GM12865 (cell line): ENCODE results near the gene BAIAP3.

Source experiments
- DNase-seq: peaks from one replicate; pipeline ENCODE4 v3.0.0; 2010; ENCODE audit warnings: low read depth
- H3K4me3 ChIP-seq: 2 replicates; pipeline ENCODE4 v1.5.1; 2011; ENCODE audit warnings: mild to moderate bottlenecking, low read depth, low read length, control low read depth
- TF ChIP-seq, protein P1 (sequence below): IDR thresholded peaks from 2 replicates; pipeline ENCODE4 v1.5.1; 2011; ENCODE audit warnings: low read length, control low read depth, low read depth, inconsistent platforms; ENCODE audit not compliant: insufficient read depth; ENCODE audit errors: missing control alignments

The BAIAP3 gene

DNA sequence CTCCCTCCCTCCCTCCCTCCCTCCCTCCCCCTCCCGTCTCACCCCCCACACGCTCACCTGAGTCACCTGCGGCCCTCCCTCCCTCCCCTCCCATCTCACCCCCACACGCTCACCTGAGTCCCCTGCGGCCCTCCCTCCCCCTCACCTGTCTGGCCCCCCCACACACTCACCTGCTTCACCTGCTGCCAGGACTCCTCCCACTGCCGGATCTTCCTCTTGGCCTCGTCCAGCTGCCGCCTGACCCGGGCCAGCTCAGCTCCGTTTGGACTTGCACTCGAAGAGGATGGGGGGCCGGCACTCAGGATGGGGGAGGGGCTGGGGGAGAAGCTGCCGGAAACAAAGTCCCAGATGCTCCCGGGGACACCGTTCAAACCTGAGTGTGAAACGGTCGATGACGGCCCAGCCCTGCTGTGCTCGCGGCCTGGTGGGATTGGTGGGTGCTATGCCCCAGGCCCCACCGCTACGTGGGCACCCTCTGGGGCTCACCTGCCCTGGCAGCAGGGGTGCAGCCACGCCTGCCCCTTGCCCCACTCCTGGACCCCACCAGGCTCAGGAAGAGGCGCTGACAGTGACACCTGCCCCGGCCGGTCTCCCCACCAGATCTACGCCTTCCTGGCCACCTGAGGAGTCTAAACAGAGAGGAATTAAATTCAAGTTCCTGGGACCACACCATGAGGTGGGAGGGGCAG is 34.2 kb downstream of the BAIAP3 start:
- TF ChIP-seq, protein P1, sequence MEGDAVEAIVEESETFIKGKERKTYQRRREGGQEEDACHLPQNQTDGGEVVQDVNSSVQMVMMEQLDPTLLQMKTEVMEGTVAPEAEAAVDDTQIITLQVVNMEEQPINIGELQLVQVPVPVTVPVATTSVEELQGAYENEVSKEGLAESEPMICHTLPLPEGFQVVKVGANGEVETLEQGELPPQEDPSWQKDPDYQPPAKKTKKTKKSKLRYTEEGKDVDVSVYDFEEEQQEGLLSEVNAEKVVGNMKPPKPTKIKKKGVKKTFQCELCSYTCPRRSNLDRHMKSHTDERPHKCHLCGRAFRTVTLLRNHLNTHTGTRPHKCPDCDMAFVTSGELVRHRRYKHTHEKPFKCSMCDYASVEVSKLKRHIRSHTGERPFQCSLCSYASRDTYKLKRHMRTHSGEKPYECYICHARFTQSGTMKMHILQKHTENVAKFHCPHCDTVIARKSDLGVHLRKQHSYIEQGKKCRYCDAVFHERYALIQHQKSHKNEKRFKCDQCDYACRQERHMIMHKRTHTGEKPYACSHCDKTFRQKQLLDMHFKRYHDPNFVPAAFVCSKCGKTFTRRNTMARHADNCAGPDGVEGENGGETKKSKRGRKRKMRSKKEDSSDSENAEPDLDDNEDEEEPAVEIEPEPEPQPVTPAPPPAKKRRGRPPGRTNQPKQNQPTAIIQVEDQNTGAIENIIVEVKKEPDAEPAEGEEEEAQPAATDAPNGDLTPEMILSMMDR: no peak
- no peak overlapping the region for H3K4me3 ChIP-seq
- DNase-seq: no peak

DNA sequence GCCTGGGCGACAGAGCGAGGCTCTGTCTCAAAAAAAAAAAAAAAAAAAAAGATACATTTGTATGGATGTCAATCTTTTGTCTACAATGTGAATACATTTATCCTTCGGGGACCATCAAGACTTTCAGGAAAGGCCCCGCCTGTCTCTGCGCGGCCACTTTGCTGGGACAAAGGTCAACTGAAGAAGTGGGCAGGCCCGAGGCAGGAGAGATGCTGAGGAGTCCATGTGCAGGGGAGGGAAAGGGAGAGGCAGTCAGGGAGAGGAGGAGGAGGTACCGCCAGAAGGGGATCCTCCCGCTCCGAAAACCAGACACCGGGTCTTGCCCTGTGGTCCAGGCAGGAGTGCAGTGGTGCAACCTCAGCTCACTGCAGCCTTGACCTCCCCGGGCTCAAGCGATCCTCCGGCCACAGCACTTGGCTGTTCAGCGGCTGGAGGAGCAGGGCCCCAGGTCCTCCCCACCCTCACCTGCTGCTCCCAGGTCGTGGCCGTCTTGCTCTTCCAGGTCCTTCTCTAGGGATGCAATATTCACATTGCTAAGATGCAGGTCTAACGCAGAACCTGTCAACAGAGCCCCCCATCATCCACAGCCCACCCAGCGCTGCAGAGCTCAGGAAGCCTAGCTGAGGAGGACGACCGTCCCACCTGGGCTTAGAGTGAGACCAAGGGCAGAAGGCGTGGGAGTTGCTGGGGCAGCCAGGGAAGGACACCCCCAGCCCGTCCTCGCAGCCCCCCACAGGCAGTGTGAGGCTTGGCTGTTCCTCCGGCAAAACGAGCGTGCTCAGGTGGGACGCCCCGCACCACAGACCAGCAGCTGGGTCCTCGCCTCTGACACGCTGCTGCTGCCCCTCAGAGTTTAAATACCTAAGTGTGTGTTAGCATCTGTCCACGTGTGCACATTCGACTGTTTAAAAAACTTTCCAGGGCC is 37.9 kb downstream of the BAIAP3 start:
- H3K4me3 ChIP-seq: no peak overlapping the region

DNA sequence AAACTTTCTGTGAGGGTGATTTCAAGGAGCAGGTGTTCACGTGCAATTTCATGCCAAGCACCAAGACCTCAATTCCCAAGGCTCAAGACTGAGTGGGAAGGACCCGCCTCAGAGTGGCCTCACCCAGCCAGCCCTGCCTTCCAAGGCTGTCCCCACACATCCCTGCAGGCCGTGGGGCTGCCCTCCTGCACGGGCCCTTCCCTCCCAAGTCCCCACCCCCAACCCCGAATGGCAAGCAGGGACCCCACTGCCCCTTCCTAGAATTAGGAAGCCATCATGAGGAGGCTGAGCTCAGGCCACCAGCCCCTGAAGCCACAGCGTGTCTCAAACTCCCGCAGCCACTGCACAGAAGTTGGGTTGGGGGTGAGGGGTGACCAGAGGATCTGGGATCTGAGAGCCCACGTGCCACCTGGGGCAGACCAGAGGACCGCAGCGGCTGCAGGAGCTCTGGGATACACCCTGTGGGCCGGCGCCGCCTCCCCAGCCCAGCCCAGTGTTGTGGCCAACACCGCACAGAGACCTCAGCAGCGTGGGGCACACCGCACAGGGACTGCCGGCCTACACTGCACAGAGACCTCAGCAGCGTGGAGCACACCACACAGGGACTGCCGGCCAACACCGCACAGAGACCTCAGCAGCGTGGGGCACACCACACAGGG is 39.0 kb downstream of the BAIAP3 start:
- no peak overlapping the region for H3K4me3 ChIP-seq
- TF ChIP-seq, protein P1: no peak
- no peak for DNase-seq

More for the DNA sequence above, 37.9 kb downstream of the BAIAP3 start:
- TF ChIP-seq, protein P1: no peak
- no peak for DNase-seq

DNA sequence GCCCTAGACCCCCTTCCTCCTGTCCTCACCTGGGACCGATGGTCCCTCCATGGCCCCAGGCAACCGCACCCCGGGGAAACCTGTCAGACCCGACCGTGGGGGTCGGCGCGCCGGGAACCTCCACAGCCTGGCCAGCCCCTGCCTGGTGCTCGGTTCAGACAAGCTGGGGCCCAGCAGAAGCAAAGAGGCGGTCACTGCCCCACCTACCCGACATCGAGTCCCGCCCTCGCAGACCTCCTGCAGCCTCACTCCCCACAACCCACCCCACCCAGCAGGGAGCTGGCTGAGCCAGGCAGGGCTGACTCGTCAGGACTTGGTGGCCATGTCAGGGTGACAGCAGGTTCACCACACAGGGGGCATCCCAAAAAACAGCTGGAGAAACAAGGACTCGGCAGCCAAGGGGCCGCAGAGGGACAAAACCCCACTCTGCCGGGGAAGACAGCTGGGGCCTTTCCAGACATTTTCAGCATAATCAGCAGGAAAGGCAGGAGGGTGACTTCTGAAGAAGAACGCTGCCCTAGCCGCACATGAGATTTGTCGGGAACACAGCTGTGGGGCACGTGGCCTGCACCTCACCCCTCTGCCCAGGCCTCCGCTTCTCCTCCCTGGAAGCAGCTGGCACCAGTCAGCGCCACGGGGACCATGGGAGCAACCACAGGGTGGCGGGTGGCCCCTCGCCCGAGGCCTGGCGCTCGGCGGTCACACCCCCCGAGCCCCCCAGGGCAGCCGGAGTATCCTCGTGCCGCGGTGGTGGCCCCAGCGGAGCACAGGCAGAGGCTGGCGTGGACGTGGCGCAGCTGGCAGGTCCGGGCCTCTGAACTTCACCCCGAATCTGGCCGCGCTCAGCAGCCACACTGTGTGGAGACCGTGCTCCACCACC is 41.2 kb downstream of the BAIAP3 start:
- DNase-seq: no peak
- TF ChIP-seq, protein P1: no peak
- no peak overlapping the region for H3K4me3 ChIP-seq

DNA sequence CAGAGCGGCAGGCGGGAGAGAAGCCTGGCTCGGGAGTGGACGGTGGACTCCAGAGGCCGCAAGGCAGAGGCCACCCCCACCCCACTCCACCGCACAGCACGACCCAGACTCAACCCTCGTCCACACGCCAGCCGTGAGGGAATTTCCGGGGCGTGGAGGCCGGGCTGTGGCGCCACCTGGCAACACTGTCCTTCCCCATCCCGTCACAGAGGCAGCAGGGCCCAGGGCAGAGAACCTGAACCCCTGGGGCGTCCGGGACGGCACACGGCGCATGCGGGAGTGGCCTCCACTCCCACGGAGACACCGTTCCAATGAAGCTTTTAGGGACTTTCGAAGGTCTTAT is 41.8 kb downstream of the BAIAP3 start:
- TF ChIP-seq, protein P1: no peak
- H3K4me3 ChIP-seq: no peak overlapping the region
- no peak for DNase-seq

DNA sequence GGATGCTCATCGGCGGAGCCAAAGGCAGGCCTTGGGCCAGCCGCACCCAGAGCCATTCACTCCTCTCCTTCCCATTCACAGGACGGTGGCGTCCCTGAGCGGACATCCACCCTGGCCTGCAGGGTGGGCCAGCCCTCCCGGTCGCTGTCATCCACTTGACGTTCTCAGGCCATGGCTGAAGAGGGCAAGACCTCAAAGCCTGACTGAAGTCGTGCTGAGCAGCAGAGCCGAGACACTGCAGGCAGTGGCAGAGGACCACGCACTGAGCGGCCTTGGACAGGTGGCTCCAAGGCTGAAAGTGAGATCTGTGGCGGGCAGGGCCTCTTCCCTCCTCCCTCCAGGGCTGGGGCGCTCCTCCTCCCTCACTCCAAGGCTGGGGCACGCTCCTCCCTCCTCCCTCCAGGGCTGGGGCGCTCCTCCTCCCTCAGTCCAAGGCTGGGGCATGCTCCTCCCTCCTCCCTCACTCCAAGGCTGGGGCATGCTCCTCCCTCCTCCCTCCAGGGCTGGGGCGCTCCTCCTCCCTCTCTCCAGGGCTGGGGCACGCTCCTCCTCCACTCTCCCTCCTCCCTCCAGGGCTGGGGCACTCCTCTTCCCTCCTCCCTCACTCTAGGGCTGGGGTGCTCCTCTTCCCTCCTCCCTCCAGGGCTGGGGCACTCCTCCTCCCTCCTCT is 42.4 kb downstream of the BAIAP3 start:
- no peak overlapping the region for H3K4me3 ChIP-seq
- TF ChIP-seq, protein P1: no peak
- DNase-seq: no peak
